ENCODE measurements around the gene KMT2B. TPM values are rescaled to one million over a fixed set of nuclear protein-coding genes. Genes with fewer than 3 reads are reported as not detected.
A peak's percentile ranks its signal among the peaks of the same experiment; 100 is the strongest.

Gene KMT2B
- total RNA-seq, 4 donors from 2014 or later: 7.5 to 33.7 (median 15.6) TPM

GRCh38 chr19:35714601-35715354 lies 3.0 kb upstream of the KMT2B start:
- no peak for DNase-seq
- Histone ChIP-seq H3K4me1 (peaks cover 22 to 51% (median 24%) of the 10 kb centered on the region in 3 donors), H3K36me3 (peaks cover 0 to 5% (median 0%) of the 10 kb centered on the region in 3 donors), H3K27ac (peak overlapping the region in 2 of 4 donors; percentile 25 to 47), H3K4me3 (peak overlapping the region in 1 of 4 donors; percentile 6), H3K9me3 (no peaks in the 10 kb centered on the region), H3K27me3 (no peaks in the 10 kb centered on the region)
- WGBS, 2 donors: 74 to 84% methylated on average over 7 of the region's 14 CpGs
- intact Hi-C loops (cut with DNase I): loop anchor here (10.0 kb wide), 1 partner anchor 170 kb away; the partner anchor contains the start of gene TMEM147
- no peak for TF ChIP-seq POLR2A (IDR thresholded peaks at IDR 0.05)
- no peak for TF ChIP-seq CTCF (IDR thresholded peaks at IDR 0.05)

GRCh38 chr19:35715355-35715809 lies 2.4 kb upstream of the KMT2B start:
- H3K4me3 ChIP-seq: peak overlapping the region in 1 of 4 donors; percentile 98
- H3K27me3 ChIP-seq: no peaks in the 10 kb centered on the region
- no peak for TF ChIP-seq POLR2A (IDR thresholded peaks at IDR 0.05)
- TF ChIP-seq CTCF (IDR thresholded peaks at IDR 0.05): no peak
- H3K27ac ChIP-seq: peak overlapping the region; percentile 86 to 98 (median 94)
- intact Hi-C loops (cut with DNase I): loop anchor here (10.0 kb wide), 1 partner anchor 171 kb away; the partner anchor contains the start of gene TMEM147
- no peak for DNase-seq
- H3K9me3 ChIP-seq: no peaks in the 10 kb centered on the region
- peaks cover 24 to 49% (median 25%) of the 10 kb centered on the region in 3 donors for H3K4me1 ChIP-seq
- WGBS, 2 donors: 80 to 86% methylated on average over 1 of the region's 7 CpGs
- peaks cover 0 to 11% (median 0%) of the 10 kb centered on the region in 3 donors for H3K36me3 ChIP-seq

- no peak for DNase-seq
- intact Hi-C loops (cut with DNase I): loop anchor here (2.0 to 10.0 kb wide), 2 partner anchors 21 to 171 kb away; partner anchors contain the start of gene TMEM147
Measured at GRCh38 chr19:35715981-35716800, 1.6 kb upstream of the KMT2B start.

More at GRCh38 chr19:35715981-35716800, 1.6 kb upstream of the KMT2B start:
- peaks cover 24 to 46% (median 25%) of the 10 kb centered on the region in 3 donors for H3K4me1 ChIP-seq
- H3K27ac ChIP-seq: peak overlapping the region; percentile 86 to 98 (median 94)
- TF ChIP-seq POLR2A (IDR thresholded peaks at IDR 0.05) (no peak), CTCF (IDR thresholded peaks at IDR 0.05) (no peak)
- peaks cover 0 to 19% (median 7%) of the 10 kb centered on the region in 3 donors for H3K36me3 ChIP-seq
- WGBS, 2 donors: 1 to 4% methylated on average over 21 to 34 of the region's 52 CpGs
- H3K9me3 ChIP-seq: no peaks in the 10 kb centered on the region
- H3K4me3 ChIP-seq: peak overlapping the region; percentile 75 to 98 (median 94)
- H3K27me3 ChIP-seq: no peaks in the 10 kb centered on the region
